WTC11 (cell line): Measurements from ENCODE around the gene DENND5A. TPM values are rescaled to one million over a fixed set of nuclear protein-coding genes. Genes with fewer than 3 reads are reported as not detected.

Source experiments
- ATAC-seq: fragments of 200-7000 bp; cut with Tn5 transposase; 2 replicates; pipeline ENCODE4 v1.10.0; 2021; ENCODE audit warnings: mild to moderate bottlenecking, moderate library complexity
- CTCF ChIA-PET: fragments of 300-600 bp; sonication (Branson Sonifier 250); formaldehyde crosslinking; loops from one replicate; lab custom pipeline; 2021; ENCODE audit warnings: antibody characterized with exemption; lab: Charles Lee
- POLR2A ChIA-PET: fragments of 350-600 bp; sonication (Branson Sonifier 250); formaldehyde crosslinking; loops from one replicate; lab custom pipeline; 2021; ENCODE audit warnings: antibody characterized with exemption; lab: Charles Lee
- DNase-seq: peaks from one replicate; pipeline ENCODE4 v3.0.0; 2021; ENCODE audit warnings: low spot score
- H3K27ac Mint-ChIP-seq: 2 replicates; pipeline ENCODE4 v1.8.0; 2021; ENCODE audit warnings: mixed read lengths
- H3K27me3 Mint-ChIP-seq: 2 replicates; pipeline ENCODE4 v1.8.0; 2021; ENCODE audit warnings: low read depth, mild to moderate bottlenecking, moderate library complexity, mixed read lengths
- H3K36me3 Mint-ChIP-seq: 2 replicates; pipeline ENCODE4 v1.8.0; 2021; ENCODE audit warnings: mixed read lengths
- H3K4me1 Mint-ChIP-seq: 2 replicates; pipeline ENCODE4 v1.8.0; 2022; ENCODE audit warnings: mixed read lengths
- H3K4me3 Mint-ChIP-seq: 2 replicates; pipeline ENCODE4 v1.8.0; 2021; ENCODE audit warnings: mild to moderate bottlenecking, moderate library complexity, mixed read lengths
- H3K9me3 Mint-ChIP-seq: 2 replicates; pipeline ENCODE4 v1.8.0; 2021; ENCODE audit warnings: mixed read lengths
- AR ChIP-seq: fragments of 250-450 bp; sonication (Bioruptor Pico); IDR thresholded peaks from 2 replicates; pipeline ENCODE4 v1.9.0; 2021; ENCODE audit warnings: mild to moderate bottlenecking
- ATF1 ChIP-seq: sonication (generic); formaldehyde crosslinking; IDR thresholded peaks from 2 replicates; pipeline ENCODE4 v1.8.1; 2023; ENCODE audit warnings: mild to moderate bottlenecking, moderate library complexity, missing genetic modification reagents
- CREM ChIP-seq: sonication (generic); formaldehyde crosslinking; IDR thresholded peaks from 2 replicates; pipeline ENCODE4 v1.8.1; 2022; ENCODE audit warnings: mild to moderate bottlenecking, missing genetic modification reagents, moderate library complexity
- IRF2 ChIP-seq: sonication (generic); formaldehyde crosslinking; IDR thresholded peaks from 2 replicates; pipeline ENCODE4 v1.8.0; 2022; ENCODE audit warnings: low read depth, missing genetic modification reagents, borderline replicate concordance
- NFATC4 ChIP-seq: fragments of 250-450 bp; sonication (Bioruptor Pico); IDR thresholded peaks from 2 replicates; pipeline ENCODE4 v1.9.0; 2021; ENCODE audit warnings: mild to moderate bottlenecking
- NR1H2 ChIP-seq: sonication (generic); formaldehyde crosslinking; IDR thresholded peaks from 2 replicates; pipeline ENCODE4 v1.9.0; 2021; ENCODE audit warnings: mild to moderate bottlenecking, moderate library complexity, missing genetic modification reagents
- OVOL2 ChIP-seq: fragments of 250-450 bp; sonication (Bioruptor Pico); IDR thresholded peaks from 2 replicates; pipeline ENCODE4 v1.9.0; 2021; ENCODE audit warnings: mild to moderate bottlenecking, borderline replicate concordance
- ZNF121 ChIP-seq: sonication (generic); formaldehyde crosslinking; IDR thresholded peaks from 2 replicates; pipeline ENCODE4 v1.8.0; 2023; ENCODE audit warnings: missing genetic modification reagents
- ZNF138 ChIP-seq: sonication (generic); formaldehyde crosslinking; conservative IDR thresholded peaks from 2 replicates; pipeline ENCODE4 v1.8.1; 2022; ENCODE audit warnings: mild to moderate bottlenecking, moderate library complexity, missing genetic modification reagents
- ZNF219 ChIP-seq: sonication (generic); formaldehyde crosslinking; IDR thresholded peaks from 2 replicates; pipeline ENCODE4 v1.8.0; 2023; ENCODE audit warnings: missing genetic modification reagents, mild to moderate bottlenecking, borderline replicate concordance
- ZNF423 ChIP-seq: fragments of 250-450 bp; sonication (Bioruptor Pico); IDR thresholded peaks from 2 replicates; pipeline ENCODE4 v2.1.2; 2022; ENCODE audit warnings: mild to moderate bottlenecking, moderate library complexity
- ZNF671 ChIP-seq: fragments of 250-450 bp; sonication (Bioruptor Pico); IDR thresholded peaks from 2 replicates; pipeline ENCODE4 v1.8.0; 2021; ENCODE audit warnings: mild to moderate bottlenecking
- total RNA-seq: library from RNA; stranded (reverse); gene quantifications from 3 replicates; pipeline ENCODE4 v1.2.3, GENCODE V29; 2021
- TF ChIP-seq, protein P1 (sequence below): sonication (generic); formaldehyde crosslinking; conservative IDR thresholded peaks from 2 replicates; pipeline ENCODE4 v1.8.1; 2022; ENCODE audit warnings: mild to moderate bottlenecking, missing genetic modification reagents
- TF ChIP-seq, protein P2 (sequence below): fragments of 250-450 bp; sonication (Bioruptor Pico); IDR thresholded peaks from 2 replicates; pipeline ENCODE4 v1.9.0; 2021; ENCODE audit warnings: moderate library complexity, mild to moderate bottlenecking, inconsistent platforms, borderline replicate concordance
- TF ChIP-seq, protein P3 (sequence below): sonication (generic); formaldehyde crosslinking; IDR thresholded peaks from 2 replicates; pipeline ENCODE4 v1.8.1; 2022; ENCODE audit warnings: missing genetic modification reagents, borderline replicate concordance
- TF ChIP-seq, protein P4 (sequence below): sonication (generic); formaldehyde crosslinking; IDR thresholded peaks from 2 replicates; pipeline ENCODE4 v1.8.1; 2023; ENCODE audit warnings: mild to moderate bottlenecking, missing genetic modification reagents
- TF ChIP-seq, protein P5 (sequence below): fragments of 250-450 bp; sonication (Bioruptor Pico); IDR thresholded peaks from 2 replicates; pipeline ENCODE4 v1.8.0; 2021; ENCODE audit warnings: mild to moderate bottlenecking
- TF ChIP-seq, protein P6 (sequence below): fragments of 250-450 bp; sonication (Bioruptor Pico); IDR thresholded peaks from 2 replicates; pipeline ENCODE4 v2.1.2; 2022; ENCODE audit warnings: mild to moderate bottlenecking, moderate library complexity

DENND5A gene
- total RNA-seq, 1 experiment from 2014 or later: 69.3 TPM

GRCh38 chr11:9151631-9152030 is 113.5 kb downstream of the DENND5A start:
- Mint-ChIP-seq H3K27me3 (no peaks in the 10 kb centered on the region), H3K36me3 (peaks cover 42% of the 10 kb centered on the region), H3K4me3 (no peak overlapping the region), H3K9me3 (no peaks in the 10 kb centered on the region), H3K27ac (no peak overlapping the region; the same call in 1 of the 2 replicates), H3K4me1 (no peaks in the 10 kb centered on the region)
- POLR2A ChIA-PET: no interaction called here
- CTCF ChIA-PET: interaction anchor here (1.0 to 1.5 kb wide), 2 partner anchors 14 to 355 kb away, joined by 3 to 5 read pairs; no protein-coding TSS in a partner anchor
- DNase-seq: no peak
- no peak for TF ChIP-seq AR (CRISPR knock-in tag)
- no peak for TF ChIP-seq CREM (CRISPR knock-in tag)
- TF ChIP-seq, protein P1, sequence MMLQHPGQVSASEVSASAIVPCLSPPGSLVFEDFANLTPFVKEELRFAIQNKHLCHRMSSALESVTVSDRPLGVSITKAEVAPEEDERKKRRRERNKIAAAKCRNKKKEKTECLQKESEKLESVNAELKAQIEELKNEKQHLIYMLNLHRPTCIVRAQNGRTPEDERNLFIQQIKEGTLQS (CRISPR knock-in tag): no peak
- no peak for TF ChIP-seq NR1H2 (CRISPR knock-in tag)
- no peak for TF ChIP-seq NFATC4
- TF ChIP-seq, protein P2, sequence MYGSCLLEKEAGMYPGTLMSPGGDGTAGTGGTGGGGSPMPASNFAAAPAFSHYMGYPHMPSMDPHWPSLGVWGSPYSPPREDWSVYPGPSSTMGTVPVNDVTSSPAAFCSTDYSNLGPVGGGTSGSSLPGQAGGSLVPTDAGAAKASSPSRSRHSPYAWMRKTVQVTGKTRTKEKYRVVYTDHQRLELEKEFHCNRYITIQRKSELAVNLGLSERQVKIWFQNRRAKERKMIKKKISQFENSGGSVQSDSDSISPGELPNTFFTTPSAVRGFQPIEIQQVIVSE (CRISPR knock-in tag): no peak
- TF ChIP-seq, protein P3, sequence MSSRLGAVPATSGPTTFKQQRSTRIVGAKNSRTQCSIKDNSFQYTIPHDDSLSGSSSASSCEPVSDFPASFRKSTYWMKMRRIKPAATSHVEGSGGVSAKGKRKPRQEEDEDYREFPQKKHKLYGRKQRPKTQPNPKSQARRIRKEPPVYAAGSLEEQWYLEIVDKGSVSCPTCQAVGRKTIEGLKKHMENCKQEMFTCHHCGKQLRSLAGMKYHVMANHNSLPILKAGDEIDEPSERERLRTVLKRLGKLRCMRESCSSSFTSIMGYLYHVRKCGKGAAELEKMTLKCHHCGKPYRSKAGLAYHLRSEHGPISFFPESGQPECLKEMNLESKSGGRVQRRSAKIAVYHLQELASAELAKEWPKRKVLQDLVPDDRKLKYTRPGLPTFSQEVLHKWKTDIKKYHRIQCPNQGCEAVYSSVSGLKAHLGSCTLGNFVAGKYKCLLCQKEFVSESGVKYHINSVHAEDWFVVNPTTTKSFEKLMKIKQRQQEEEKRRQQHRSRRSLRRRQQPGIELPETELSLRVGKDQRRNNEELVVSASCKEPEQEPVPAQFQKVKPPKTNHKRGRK (CRISPR knock-in tag): no peak
- TF ChIP-seq ZNF671: no peak
- TF ChIP-seq IRF2 (CRISPR knock-in tag): no peak
- no peak for TF ChIP-seq OVOL2 (CRISPR knock-in tag)
- no peak for TF ChIP-seq ATF1
- TF ChIP-seq, protein P4, sequence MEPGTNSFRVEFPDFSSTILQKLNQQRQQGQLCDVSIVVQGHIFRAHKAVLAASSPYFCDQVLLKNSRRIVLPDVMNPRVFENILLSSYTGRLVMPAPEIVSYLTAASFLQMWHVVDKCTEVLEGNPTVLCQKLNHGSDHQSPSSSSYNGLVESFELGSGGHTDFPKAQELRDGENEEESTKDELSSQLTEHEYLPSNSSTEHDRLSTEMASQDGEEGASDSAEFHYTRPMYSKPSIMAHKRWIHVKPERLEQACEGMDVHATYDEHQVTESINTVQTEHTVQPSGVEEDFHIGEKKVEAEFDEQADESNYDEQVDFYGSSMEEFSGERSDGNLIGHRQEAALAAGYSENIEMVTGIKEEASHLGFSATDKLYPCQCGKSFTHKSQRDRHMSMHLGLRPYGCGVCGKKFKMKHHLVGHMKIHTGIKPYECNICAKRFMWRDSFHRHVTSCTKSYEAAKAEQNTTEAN (CRISPR knock-in tag): no peak
- no peak for TF ChIP-seq ZNF423 (CRISPR knock-in tag)
- no peak for TF ChIP-seq ZNF121 (CRISPR knock-in tag)
- TF ChIP-seq, protein P5, sequence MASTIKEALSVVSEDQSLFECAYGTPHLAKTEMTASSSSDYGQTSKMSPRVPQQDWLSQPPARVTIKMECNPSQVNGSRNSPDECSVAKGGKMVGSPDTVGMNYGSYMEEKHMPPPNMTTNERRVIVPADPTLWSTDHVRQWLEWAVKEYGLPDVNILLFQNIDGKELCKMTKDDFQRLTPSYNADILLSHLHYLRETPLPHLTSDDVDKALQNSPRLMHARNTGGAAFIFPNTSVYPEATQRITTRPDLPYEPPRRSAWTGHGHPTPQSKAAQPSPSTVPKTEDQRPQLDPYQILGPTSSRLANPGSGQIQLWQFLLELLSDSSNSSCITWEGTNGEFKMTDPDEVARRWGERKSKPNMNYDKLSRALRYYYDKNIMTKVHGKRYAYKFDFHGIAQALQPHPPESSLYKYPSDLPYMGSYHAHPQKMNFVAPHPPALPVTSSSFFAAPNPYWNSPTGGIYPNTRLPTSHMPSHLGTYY: no peak
- no peak for TF ChIP-seq ZNF138 (CRISPR knock-in tag)
- no peak for TF ChIP-seq ZNF219 (CRISPR knock-in tag)
- TF ChIP-seq, protein P6, sequence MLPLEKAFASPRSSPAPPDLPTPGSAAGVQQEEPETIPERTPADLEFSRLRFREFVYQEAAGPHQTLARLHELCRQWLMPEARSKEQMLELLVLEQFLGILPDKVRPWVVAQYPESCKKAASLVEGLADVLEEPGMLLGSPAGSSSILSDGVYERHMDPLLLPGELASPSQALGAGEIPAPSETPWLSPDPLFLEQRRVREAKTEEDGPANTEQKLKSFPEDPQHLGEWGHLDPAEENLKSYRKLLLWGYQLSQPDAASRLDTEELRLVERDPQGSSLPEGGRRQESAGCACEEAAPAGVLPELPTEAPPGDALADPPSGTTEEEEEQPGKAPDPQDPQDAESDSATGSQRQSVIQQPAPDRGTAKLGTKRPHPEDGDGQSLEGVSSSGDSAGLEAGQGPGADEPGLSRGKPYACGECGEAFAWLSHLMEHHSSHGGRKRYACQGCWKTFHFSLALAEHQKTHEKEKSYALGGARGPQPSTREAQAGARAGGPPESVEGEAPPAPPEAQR (CRISPR knock-in tag): no peak
- ATAC-seq: no peak
